ENCODE data around the gene NOL3. TPM values are rescaled to one million over a fixed set of nuclear protein-coding genes. Genes with fewer than 3 reads are reported as not detected.

The NOL3 gene
- total RNA-seq, 1 experiment from 2014 or later: 24.1 TPM

DNA sequence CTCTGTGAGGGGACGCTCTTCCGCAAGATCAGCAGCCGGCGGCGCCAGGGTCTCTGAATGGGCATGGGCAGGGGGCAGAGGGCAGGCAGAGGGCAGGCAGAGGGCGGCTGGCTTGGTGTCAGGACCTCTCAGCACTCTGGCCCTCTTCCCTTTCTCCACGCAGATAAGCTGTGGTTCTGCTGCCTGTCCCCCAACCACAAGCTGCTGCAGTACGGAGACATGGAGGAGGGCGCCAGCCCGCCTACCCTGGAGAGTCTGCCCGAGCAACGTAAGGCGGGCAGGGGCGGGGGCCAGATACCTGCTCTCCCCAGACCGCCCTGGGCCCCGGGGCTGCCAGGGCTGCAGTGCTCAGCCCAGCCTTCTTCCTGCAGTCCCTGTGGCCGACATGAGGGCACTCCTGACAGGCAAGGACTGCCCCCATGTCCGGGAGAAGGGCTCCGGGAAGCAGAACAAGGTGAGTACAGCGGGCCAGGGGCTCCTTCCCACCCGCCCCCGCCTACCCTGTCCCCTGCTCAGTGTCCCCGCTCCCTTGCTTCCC lies 32.7 kb downstream of the NOL3 start:
- Histone ChIP-seq H3K4me1 (replicated peaks) (peaks cover 8% of the 10 kb centered on the region), H3K27ac (no peak overlapping the region), H3K4me3 (no peak overlapping the region), H3K27me3 (replicated peaks) (no peaks in the 10 kb centered on the region), H3K36me3 (peaks cover 78% of the 10 kb centered on the region), H3K9me3 (replicated peaks) (no peaks in the 10 kb centered on the region)
- DNase-seq (ENCODE audit: low read depth in 1 of 2, low spot score in 2 of 2): no peak

DNA sequence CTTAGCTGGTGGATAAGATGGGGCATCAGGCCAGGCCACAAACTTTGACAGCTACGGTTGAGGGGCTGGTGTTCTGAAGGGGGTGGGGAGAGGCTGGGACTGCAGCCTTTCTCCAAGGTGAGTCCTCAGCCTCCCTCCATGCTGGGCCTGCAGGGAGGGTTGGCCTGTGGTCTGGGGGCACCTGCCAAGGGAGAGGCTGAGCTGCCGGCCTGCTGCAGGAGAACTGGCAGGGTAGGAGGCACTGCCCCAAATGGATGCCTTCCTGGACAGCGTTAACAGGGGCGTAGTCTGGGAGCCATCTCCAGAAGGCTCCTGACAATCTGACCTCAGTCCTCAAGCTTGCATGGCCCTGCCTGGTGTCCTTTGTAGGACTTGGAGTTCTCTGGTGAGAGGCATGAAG lies 33.7 kb downstream of the NOL3 start:
- H3K9me3 ChIP-seq (replicated peaks): no peaks in the 10 kb centered on the region
- H3K27me3 ChIP-seq (replicated peaks): no peaks in the 10 kb centered on the region
- no peak for DNase-seq (ENCODE audit: low read depth in 1 of 2, low spot score in 2 of 2)
- H3K27ac ChIP-seq: no peak overlapping the region
- H3K4me3 ChIP-seq: no peak overlapping the region
- peaks cover 13% of the 10 kb centered on the region for H3K4me1 ChIP-seq (replicated peaks)
- peaks cover 67% of the 10 kb centered on the region for H3K36me3 ChIP-seq

DNA sequence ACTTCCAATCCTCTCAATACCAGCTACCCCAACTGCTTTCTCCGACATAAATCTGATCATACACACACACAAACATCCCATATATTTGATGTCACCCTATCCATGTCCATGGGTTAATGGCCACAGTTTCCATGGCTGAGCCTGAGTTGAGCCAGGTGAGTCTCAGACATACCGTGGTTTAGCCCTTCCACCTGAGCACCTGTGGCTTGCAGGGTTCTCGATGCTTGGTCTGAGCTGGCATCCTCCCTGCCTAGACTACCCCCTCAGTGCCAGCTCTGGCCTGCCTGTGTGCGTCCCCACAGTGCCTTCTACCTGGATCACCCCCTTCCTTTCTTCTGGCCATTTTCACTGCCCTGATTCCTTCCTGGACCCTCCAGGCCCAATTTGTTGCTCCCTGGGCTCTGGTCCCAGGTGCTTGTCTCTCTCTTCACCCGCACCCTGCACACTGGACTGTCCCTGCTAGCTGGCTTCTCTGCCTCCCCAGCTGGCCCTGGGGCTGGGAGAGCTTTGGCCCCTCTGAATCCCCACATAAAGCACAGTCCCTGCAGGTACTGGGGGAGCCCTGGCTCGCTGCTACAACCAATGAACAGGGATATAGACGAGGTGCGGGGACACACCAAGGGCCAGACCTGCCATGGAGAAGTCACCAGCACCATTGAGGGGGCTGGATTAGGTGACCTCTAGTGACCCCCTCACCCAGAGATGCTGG lies 35.9 kb downstream of the NOL3 start:
- Histone ChIP-seq H3K27me3 (replicated peaks) (no peaks in the 10 kb centered on the region), H3K36me3 (peaks cover 53% of the 10 kb centered on the region), H3K4me1 (replicated peaks) (peaks cover 13% of the 10 kb centered on the region), H3K4me3 (no peak overlapping the region), H3K9me3 (replicated peaks) (no peaks in the 10 kb centered on the region), H3K27ac (no peak overlapping the region)
- DNase-seq (ENCODE audit: low read depth in 1 of 2, low spot score in 2 of 2): no peak

DNA sequence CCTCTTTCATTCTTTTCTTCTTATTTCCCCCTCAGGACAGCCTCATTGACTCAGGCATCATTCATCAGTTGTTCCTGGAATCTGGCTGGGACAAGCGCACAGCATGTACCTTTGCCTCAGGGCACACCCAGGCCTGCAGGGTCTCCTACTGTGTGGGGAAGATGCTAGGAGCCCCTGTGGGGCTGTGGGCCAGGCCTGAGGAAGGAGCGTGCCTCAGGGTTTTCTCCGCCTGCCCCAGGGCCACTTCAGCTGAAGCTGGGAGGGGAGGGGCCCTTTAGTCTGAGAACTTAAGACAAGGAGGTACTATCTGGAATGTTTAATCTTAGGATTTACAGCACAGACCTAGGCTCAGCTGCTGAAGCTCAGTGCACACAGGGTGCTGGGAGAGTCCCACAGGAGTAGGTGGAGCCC lies 36.5 kb downstream of the NOL3 start:
- H3K36me3 ChIP-seq: peaks cover 48% of the 10 kb centered on the region
- H3K27me3 ChIP-seq (replicated peaks): no peaks in the 10 kb centered on the region
- peaks cover 13% of the 10 kb centered on the region for H3K4me1 ChIP-seq (replicated peaks)
- no peaks in the 10 kb centered on the region for H3K9me3 ChIP-seq (replicated peaks)
- DNase-seq (ENCODE audit: low read depth in 1 of 2, low spot score in 2 of 2): no peak
- H3K4me3 ChIP-seq: no peak overlapping the region
- no peak overlapping the region for H3K27ac ChIP-seq

DNA sequence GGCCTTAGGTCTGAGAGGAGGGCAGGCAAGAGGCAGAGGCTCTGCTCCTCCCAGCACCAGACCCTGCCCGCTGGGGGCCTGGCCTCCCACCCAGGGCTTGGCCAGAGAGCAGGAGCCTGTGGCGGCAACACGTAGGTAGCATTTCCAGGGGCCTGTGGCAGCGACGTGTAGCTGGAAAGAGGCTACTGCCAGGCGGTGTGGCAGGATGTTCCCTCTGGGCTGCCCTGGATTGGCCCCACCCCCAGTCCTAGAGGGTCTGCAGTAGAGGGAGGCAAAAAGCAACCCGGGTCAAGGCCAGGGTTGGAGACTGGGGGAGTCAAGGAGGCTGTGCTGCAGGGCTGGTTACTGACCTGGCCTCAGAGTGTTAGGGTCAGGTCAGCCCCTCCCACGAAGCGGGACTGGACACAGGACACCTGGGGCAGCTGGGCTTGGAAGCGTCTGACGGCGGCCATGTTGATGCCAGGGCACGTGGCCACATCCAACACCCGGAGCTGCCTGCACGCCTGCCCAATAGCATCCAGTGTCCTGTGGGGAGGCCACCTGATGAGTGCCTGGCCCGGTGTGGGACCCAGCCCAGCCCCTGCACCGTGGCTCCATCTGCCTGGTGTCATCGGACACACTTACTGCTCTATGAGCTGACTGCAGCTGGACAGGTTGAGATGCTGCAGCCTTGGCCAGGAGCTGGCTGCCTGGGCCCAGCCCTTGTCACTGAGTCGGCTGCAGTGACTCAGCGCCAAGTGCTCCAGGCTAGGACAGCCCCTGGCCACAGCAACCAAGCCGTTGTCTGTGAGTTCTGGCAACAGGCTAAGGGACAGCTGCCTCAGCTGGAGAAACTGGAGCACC lies 37.1 kb downstream of the NOL3 start:
- no peak for DNase-seq (ENCODE audit: low read depth in 1 of 2, low spot score in 2 of 2)
- H3K36me3 ChIP-seq: peaks cover 41% of the 10 kb centered on the region
- no peaks in the 10 kb centered on the region for H3K27me3 ChIP-seq (replicated peaks)
- no peak overlapping the region for H3K27ac ChIP-seq
- no peaks in the 10 kb centered on the region for H3K9me3 ChIP-seq (replicated peaks)
- H3K4me3 ChIP-seq: no peak overlapping the region
- H3K4me1 ChIP-seq (replicated peaks): peaks cover 13% of the 10 kb centered on the region

DNA sequence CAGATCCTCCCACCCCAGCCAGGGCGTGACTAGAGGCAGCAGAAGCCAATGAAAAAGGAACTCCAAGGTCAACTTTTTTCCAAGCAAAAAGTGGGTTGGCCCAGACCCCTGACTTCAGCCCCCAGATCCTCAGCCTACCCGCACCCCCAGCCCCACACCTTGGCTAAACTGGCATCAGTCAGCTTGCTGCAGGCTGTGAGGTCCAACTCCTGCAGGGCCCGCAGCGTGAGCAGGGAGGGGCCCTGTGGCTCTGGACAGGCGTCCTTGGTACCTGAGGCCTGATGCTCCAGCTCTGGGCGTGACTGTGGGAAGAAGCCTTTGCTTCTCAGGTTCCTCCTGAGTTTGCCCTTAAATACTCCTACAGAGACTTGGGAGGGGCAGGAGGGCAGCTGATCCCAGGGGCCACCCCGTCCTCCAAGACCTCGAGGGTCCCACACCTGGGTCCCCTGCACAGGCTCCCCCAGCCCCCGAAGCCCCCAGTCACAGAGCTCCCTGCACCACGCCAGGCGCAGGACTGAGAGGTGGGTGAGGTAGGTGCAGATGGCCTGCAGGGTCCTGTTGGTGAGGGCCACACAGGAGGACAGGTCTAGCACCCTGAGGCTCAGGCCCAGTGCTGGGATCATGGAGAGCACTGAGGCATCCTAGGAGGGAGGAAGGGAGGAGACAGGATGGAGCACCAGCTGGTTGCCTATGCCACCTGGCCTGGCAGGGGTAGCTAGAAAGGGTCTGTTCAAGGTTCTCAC lies 38.0 kb downstream of the NOL3 start:
- Histone ChIP-seq H3K36me3 (peaks cover 33% of the 10 kb centered on the region), H3K4me1 (replicated peaks) (peaks cover 13% of the 10 kb centered on the region), H3K9me3 (replicated peaks) (no peaks in the 10 kb centered on the region), H3K4me3 (no peak overlapping the region), H3K27me3 (replicated peaks) (no peaks in the 10 kb centered on the region), H3K27ac (no peak overlapping the region)
- DNase-seq (ENCODE audit: low read depth in 1 of 2, low spot score in 2 of 2): no peak

DNA sequence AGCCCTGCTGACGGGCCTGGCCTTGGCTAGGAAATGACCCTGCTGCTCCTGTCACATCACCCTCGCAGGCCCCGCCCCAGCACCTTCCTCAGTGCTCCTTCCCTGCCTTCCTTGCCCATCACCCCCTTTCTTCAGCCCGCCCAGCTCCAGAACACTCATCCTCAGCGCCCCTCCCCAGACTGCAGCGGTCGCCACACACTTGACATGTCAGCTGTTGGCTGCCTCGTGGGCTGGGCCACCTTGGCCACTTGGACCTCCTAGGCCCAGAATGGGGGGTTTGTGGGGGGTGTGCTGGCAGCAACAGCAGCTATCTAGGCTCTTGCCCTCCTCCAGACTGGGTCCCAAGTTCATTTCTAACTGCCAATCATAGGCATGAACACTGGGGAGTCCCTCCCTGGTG lies 39.2 kb downstream of the NOL3 start:
- DNase-seq (ENCODE audit: low read depth in 1 of 2, low spot score in 2 of 2): no peak
- H3K4me3 ChIP-seq: no peak overlapping the region
- peaks cover 23% of the 10 kb centered on the region for H3K36me3 ChIP-seq
- H3K27ac ChIP-seq: no peak overlapping the region
- peaks cover 13% of the 10 kb centered on the region for H3K4me1 ChIP-seq (replicated peaks)
- H3K27me3 ChIP-seq (replicated peaks): no peaks in the 10 kb centered on the region
- H3K9me3 ChIP-seq (replicated peaks): no peaks in the 10 kb centered on the region

DNA sequence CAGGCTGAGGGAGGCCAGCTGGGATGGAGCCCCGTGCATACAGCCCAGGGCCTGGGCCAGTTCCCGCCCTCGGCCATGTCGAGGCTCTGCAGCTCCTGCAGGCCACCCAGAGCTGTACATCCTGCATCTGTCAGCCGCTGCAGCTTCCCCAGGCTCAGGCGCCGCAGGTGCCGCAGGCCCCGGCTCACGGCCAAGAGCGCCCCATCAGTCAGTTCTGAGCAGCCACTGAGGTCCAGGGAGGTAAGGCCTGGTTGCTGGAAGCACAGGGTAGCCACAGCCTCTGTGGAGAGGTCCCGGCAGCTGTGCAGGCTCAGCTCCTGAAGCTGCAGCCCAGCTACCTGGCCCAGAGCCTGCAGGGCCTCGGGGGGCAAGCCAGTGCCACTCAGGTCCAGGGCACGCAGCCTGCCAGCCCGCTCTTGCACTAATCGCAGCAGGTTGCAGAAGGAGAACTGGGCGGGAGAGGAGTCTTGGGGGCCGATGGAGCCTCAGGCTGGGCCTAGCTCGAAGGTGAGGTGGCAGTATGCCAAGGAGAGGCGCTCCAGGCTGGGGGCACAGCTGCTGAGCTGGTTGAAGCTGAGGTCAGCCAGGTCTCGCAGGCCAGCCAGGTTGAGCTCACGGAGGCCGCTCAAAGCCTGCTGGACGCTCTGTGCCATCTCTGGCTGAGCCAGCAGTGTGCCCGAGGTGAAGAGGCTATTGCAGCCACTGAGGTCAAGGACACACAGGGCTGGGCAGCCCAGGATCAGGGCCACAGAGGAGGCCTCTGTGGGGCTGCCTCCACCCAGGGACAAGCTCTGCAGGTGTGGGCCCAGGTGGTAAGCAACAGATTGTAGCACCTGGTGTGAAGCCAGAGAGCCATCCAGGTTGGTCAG lies 40.0 kb downstream of the NOL3 start:
- H3K27me3 ChIP-seq (replicated peaks): no peaks in the 10 kb centered on the region
- H3K27ac ChIP-seq: no peak overlapping the region
- peaks cover 21% of the 10 kb centered on the region for H3K36me3 ChIP-seq
- no peak for DNase-seq (ENCODE audit: low read depth in 1 of 2, low spot score in 2 of 2)
- peaks cover 13% of the 10 kb centered on the region for H3K4me1 ChIP-seq (replicated peaks)
- H3K9me3 ChIP-seq (replicated peaks): no peaks in the 10 kb centered on the region
- H3K4me3 ChIP-seq: no peak overlapping the region

DNA sequence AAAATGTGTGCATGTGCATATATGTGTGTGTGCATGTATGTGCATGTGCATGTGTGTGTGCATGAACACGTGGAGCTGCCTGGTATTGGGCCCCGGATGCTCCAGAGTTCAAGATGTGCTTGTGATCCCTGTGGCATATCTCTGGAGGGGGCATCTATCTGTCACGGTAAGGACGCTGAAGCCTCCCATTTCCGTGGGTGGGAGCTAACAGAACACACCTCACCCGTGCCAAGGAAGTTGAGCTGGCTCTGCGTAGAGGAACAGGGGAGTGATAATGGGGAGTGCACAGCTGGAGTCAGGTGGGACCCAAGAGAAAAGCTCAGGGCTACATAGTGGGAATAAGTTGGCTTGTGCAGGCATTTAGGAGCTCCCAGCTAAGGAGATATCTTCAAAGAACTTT lies 41.3 kb downstream of the NOL3 start:
- H3K9me3 ChIP-seq (replicated peaks): no peaks in the 10 kb centered on the region
- DNase-seq (ENCODE audit: low read depth in 1 of 2, low spot score in 2 of 2): no peak
- H3K4me3 ChIP-seq: no peak overlapping the region
- peaks cover 11% of the 10 kb centered on the region; the same call in 1 of the 2 replicates for H3K36me3 ChIP-seq
- peaks cover 13% of the 10 kb centered on the region for H3K4me1 ChIP-seq (replicated peaks)
- no peak overlapping the region for H3K27ac ChIP-seq
- no peaks in the 10 kb centered on the region for H3K27me3 ChIP-seq (replicated peaks)

DNA sequence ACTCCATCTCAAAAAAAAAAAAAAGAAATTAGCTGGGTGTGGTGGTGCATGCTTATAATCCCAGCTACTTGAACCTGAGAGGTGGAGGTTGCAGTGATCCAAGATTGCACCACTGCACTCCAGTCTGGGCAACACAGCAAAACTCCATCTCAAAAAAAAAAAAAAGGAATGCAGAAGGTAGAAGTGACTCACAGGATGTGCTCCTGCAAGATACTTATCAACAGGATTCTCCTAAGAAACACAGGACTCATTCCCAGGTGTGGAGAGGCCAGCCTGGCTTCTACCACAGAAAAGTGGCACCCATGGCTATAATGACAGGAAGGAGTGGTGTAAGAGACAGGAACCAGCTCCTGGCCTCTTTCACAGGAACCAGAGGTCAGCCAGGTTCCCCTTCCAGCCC lies 42.4 kb downstream of the NOL3 start:
- no peak overlapping the region for H3K4me3 ChIP-seq
- H3K27me3 ChIP-seq (replicated peaks): no peaks in the 10 kb centered on the region
- H3K4me1 ChIP-seq (replicated peaks): peaks cover 7% of the 10 kb centered on the region
- no peak overlapping the region for H3K27ac ChIP-seq
- no peaks in the 10 kb centered on the region for H3K36me3 ChIP-seq
- H3K9me3 ChIP-seq (replicated peaks): no peaks in the 10 kb centered on the region
- no peak for DNase-seq (ENCODE audit: low read depth in 1 of 2, low spot score in 2 of 2)

DNA sequence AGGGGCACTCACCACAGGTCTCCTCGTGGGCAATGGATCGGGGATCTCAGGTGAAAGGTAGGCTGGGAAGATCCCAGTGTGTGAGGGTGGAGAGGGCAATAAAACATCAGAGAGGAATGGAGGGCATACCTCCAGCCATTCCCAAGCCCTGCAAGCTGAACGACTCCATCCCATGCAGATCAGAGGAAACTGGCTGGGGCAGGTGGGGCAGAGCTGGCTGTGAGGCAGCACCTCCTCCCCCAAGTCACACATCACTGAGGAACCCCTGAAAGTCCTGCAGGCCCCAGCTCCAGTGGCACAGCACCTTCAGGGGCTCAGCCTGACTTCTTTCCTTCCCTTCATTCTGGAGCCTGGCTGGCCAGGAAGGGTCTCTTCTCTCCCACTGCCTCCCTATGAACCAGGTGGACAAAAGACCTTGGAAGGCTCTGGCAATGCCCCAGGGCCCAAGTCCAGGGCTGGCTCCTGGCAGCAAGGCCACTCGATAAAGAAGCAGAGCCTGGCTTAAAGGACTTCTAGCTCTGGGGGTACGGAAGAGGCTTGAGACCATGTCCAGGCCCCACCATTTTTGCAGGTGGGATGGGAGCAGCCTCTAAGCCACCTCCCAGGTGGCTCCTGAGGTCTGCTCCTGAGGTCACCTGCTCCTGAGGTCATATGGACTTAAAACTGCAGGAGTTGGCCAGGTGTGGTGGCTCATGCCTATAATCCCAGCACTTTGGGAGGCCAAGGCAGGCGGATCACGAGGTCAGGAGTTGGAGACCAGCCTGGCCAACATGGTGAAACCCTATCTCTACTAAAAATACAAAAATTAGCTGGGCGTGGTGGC lies 43.1 kb downstream of the NOL3 start:
- H3K36me3 ChIP-seq: no peaks in the 10 kb centered on the region
- no peak overlapping the region for H3K4me3 ChIP-seq
- no peak overlapping the region for H3K27ac ChIP-seq
- no peaks in the 10 kb centered on the region for H3K27me3 ChIP-seq (replicated peaks)
- no peak for DNase-seq (ENCODE audit: low read depth in 1 of 2, low spot score in 2 of 2)
- H3K9me3 ChIP-seq (replicated peaks): no peaks in the 10 kb centered on the region
- H3K4me1 ChIP-seq (replicated peaks): peaks cover under 1% of the 10 kb centered on the region; the same call in 1 of the 2 replicates

DNA sequence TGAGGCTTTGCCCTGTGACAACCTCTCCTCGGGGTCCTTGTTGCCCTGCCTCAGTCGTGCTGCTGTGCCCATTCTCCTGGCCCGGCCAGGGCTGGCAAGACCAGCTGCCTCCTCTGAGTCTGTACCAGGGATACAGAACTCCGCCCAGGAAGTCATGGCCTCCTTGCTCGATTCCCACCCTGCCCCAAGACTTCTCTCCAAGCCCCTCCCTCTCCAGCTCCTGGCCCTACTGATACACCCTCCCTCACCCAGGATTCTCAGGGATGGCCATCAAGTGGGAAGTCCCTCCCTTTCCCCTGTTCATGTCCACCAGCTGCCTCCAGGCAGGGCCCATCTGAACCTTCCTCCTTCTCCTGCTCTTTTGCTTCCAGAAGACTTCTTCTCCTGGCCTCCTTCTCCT lies 45.4 kb downstream of the NOL3 start:
- Histone ChIP-seq H3K4me3 (no peak overlapping the region), H3K4me1 (replicated peaks) (peaks cover 6% of the 10 kb centered on the region), H3K27ac (no peak overlapping the region), H3K36me3 (no peaks in the 10 kb centered on the region), H3K9me3 (replicated peaks) (no peaks in the 10 kb centered on the region), H3K27me3 (replicated peaks) (no peaks in the 10 kb centered on the region)
- no peak for DNase-seq (ENCODE audit: low read depth in 1 of 2, low spot score in 2 of 2)

All from SJSA1 (cell line).